ENCODE measurements around the gene ASCL5. TPM values are rescaled to one million over a fixed set of nuclear protein-coding genes. Genes with fewer than 3 reads are reported as not detected.

ASCL5 gene
- total RNA-seq, 1 experiment from 2014 or later = 0.24 TPM

DNA sequence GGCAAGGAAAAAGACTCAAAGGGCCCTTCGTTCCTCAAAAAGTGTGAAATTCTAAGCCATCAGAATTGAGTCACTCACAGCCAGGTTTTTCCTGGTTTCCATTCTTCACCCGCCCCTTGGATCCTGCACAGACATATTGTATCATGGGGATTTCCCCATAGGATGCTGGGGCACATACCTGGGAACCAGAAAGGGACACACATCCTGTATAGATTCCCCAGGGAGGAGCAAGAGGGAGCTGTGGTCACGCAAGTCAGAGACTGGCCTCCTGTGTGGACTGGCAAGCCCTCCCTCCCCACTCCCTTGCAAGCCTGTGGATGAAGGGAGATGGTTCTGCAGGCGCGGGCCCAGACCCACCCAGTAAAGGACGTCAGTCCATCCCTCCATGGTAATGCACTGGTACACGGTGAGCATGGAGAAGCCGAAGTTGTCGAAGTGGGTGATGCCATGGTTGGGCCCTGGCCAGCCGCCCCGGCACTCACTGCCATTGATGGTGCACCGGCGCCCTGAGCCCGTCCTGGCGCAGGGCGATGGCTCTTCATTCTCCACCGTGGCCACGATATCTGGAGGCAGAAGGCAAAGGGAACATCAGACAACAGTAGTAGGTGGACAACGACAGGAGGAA is 38.0 kb downstream of the ASCL5 start:
- Histone ChIP-seq H3K36me3 (ENCODE audit: low read depth) (no peaks in the 10 kb centered on the region), H3K9me2 (ENCODE audit: insufficient read depth) (no peaks in the 10 kb centered on the region), H3K27me3 (ENCODE audit: insufficient read depth, low read depth) (peaks cover 51% of the 10 kb centered on the region), H3F3A (ENCODE audit: insufficient read depth, low read depth) (no peaks in the 10 kb centered on the region), H3K4me1 (replicated peaks; ENCODE audit: insufficient read depth) (no peaks in the 10 kb centered on the region), H3K79me2 (ENCODE audit: low read depth) (no peaks in the 10 kb centered on the region), H3K9me3 (ENCODE audit: insufficient read depth, low read depth) (no peaks in the 10 kb centered on the region), H3K4me3 (no peak overlapping the region), H3K4me2 (no peak overlapping the region), H3K27ac (no peak overlapping the region), H2AFZ (no peak overlapping the region), H4K20me1 (ENCODE audit: insufficient read depth) (no peaks in the 10 kb centered on the region)
- CTCF ChIA-PET = no interaction called here
- TF ChIP-seq EZH2 (IDR thresholded peaks at IDR 0.05; ENCODE audit: low read depth) = no peak
- TF ChIP-seq, protein P1, sequence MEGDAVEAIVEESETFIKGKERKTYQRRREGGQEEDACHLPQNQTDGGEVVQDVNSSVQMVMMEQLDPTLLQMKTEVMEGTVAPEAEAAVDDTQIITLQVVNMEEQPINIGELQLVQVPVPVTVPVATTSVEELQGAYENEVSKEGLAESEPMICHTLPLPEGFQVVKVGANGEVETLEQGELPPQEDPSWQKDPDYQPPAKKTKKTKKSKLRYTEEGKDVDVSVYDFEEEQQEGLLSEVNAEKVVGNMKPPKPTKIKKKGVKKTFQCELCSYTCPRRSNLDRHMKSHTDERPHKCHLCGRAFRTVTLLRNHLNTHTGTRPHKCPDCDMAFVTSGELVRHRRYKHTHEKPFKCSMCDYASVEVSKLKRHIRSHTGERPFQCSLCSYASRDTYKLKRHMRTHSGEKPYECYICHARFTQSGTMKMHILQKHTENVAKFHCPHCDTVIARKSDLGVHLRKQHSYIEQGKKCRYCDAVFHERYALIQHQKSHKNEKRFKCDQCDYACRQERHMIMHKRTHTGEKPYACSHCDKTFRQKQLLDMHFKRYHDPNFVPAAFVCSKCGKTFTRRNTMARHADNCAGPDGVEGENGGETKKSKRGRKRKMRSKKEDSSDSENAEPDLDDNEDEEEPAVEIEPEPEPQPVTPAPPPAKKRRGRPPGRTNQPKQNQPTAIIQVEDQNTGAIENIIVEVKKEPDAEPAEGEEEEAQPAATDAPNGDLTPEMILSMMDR (conservative IDR thresholded peaks at IDR 0.05) = no peak
- no TSS peak for BruUV-seq (replicated peaks)
- POLR2A ChIA-PET (ENCODE audit: unreplicated experiment) = no interaction called here
- intact Hi-C loops (cut with micrococcal nuclease; ENCODE audit: unreplicated experiment) = no loop called here
- DNase-seq = no peak

DNA sequence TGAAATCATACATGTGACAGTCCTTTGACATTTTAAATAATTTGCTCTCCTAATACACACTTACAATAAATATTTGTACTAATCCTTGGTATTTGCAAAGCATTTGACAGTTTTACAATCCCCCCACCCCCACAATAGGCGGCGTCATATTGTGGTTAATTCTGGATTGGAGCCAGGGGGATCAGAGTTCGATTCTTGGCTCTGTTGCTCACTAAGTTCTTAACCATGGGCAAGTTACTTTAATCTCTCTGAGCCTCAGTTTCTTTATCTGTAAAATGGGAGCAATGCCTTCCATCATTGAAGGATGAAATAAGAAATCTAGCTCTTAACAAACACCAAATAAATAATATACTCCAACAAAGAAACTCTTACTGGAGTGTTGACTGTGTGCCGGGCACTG is 38.6 kb downstream of the ASCL5 start:
- H3K9me2 ChIP-seq (ENCODE audit: insufficient read depth) = no peaks in the 10 kb centered on the region
- POLR2A ChIA-PET (ENCODE audit: unreplicated experiment) = no interaction called here
- TF ChIP-seq, protein P1 (conservative IDR thresholded peaks at IDR 0.05) = no peak
- no peak for TF ChIP-seq EZH2 (IDR thresholded peaks at IDR 0.05; ENCODE audit: low read depth)
- H4K20me1 ChIP-seq (ENCODE audit: insufficient read depth) = no peaks in the 10 kb centered on the region
- BruUV-seq (replicated peaks) = no TSS peak
- no peak for DNase-seq
- CTCF ChIA-PET = no interaction called here
- no peak overlapping the region for H3K4me2 ChIP-seq
- H2AFZ ChIP-seq = no peak overlapping the region
- no peaks in the 10 kb centered on the region for H3K79me2 ChIP-seq (ENCODE audit: low read depth)
- intact Hi-C loops (cut with micrococcal nuclease; ENCODE audit: unreplicated experiment) = no loop called here
- H3K9me3 ChIP-seq (ENCODE audit: insufficient read depth, low read depth) = no peaks in the 10 kb centered on the region
- H3K27ac ChIP-seq = no peak overlapping the region
- no peaks in the 10 kb centered on the region for H3K36me3 ChIP-seq (ENCODE audit: low read depth)
- no peaks in the 10 kb centered on the region for H3K4me1 ChIP-seq (replicated peaks; ENCODE audit: insufficient read depth)
- no peak overlapping the region for H3K4me3 ChIP-seq
- no peaks in the 10 kb centered on the region for H3F3A ChIP-seq (ENCODE audit: insufficient read depth, low read depth)
- H3K27me3 ChIP-seq (ENCODE audit: insufficient read depth, low read depth) = peaks cover 53% of the 10 kb centered on the region

DNA sequence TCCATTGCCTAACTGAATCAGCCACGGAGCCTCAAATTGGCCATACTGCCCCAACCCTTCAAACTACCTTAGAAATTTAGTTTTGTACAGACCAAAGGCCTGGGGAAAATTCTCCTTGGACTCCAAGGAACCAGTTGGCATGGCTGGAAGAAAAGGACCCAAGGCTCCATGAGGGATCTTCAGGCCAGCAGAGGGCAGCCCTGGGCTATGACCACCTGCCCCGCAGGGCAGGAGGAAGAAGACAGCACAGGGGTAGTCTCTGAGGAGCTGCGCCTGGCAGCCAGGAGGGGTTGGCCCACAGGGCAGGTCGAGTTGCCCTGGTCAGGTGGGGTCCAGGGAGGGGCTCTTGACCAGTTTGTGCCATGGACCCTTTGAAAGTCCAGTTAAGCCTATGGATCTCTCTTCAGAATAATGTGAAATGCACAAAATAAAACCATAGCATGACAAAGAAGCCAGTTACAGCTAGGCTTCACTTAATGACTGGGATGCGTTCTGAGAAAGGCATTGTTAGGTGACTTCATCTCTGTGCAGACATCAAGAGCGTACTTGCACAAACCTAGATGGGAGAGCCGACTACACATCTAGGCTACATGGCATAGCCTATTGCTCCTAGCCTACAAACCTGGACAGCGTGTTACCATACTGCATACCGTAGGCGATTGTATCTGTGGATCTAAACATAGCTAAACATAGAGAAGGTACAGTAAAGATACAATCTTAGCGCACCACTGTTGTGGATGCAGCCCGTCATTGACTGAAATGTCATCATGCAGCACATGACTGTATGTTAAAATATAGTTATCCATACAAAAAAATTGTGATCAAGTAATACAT is 40.9 kb downstream of the ASCL5 start:
- Histone ChIP-seq H3K9me3 (ENCODE audit: insufficient read depth, low read depth) (no peaks in the 10 kb centered on the region), H3K27ac (no peak overlapping the region), H3K9me2 (ENCODE audit: insufficient read depth) (no peaks in the 10 kb centered on the region), H2AFZ (no peak overlapping the region), H3K79me2 (ENCODE audit: low read depth) (no peaks in the 10 kb centered on the region), H3K27me3 (ENCODE audit: insufficient read depth, low read depth) (peaks cover 32% of the 10 kb centered on the region; the same call in 1 of the 2 replicates), H4K20me1 (ENCODE audit: insufficient read depth) (no peaks in the 10 kb centered on the region), H3K4me3 (no peak overlapping the region), H3F3A (ENCODE audit: insufficient read depth, low read depth) (no peaks in the 10 kb centered on the region), H3K4me2 (no peak overlapping the region), H3K36me3 (ENCODE audit: low read depth) (no peaks in the 10 kb centered on the region), H3K4me1 (replicated peaks; ENCODE audit: insufficient read depth) (no peaks in the 10 kb centered on the region)
- BruUV-seq (replicated peaks) = no TSS peak
- intact Hi-C loops (cut with micrococcal nuclease; ENCODE audit: unreplicated experiment) = loop anchor here (1.0 to 2.0 kb wide), 3 partner anchors 28 to 275 kb away; no protein-coding TSS in a partner anchor
- ChIA-PET CTCF (interaction anchor here (0.8 to 1.4 kb wide), 5 partner anchors 10 to 144 kb away, joined by 3 to 9 read pairs (median 3); no protein-coding TSS in a partner anchor), POLR2A (ENCODE audit: unreplicated experiment) (interaction anchor here (0.6 kb wide), 1 partner anchor 42 kb away, joined by 4 read pairs; no protein-coding TSS in a partner anchor)
- TF ChIP-seq, protein P1 (conservative IDR thresholded peaks at IDR 0.05) = peak; percentile 75
- TF ChIP-seq EZH2 (IDR thresholded peaks at IDR 0.05; ENCODE audit: low read depth) = no peak
- DNase-seq = peak; percentile 41 to 62

Data from PC-9 (cell line).